Brain microvascular endothelial cell (primary cell): Measurements from ENCODE around the gene CDH13.

Experiments
- DNase-seq: peaks from one replicate; pipeline ENCODE4 v3.0.0-alpha.2; 2020
- H3K27ac ChIP-seq: fragments of 250-450 bp; sonication (Bioruptor Pico); 2 replicates; pipeline ENCODE4 v1.5.1; 2020; ENCODE audit warnings: mild to moderate bottlenecking, moderate library complexity
- H3K27me3 ChIP-seq: fragments of 250-450 bp; sonication (Bioruptor Pico); replicated peaks from 2 replicates; pipeline ENCODE4 v1.5.1; 2020; ENCODE audit warnings: mild to moderate bottlenecking
- H3K36me3 ChIP-seq: fragments of 250-450 bp; sonication (Bioruptor Pico); replicated peaks from 2 replicates; pipeline ENCODE4 v1.5.1; 2020; ENCODE audit warnings: mild to moderate bottlenecking
- H3K4me3 ChIP-seq: 2 replicates; pipeline ENCODE4 v1.5.1; 2011; ENCODE audit warnings: low read depth, mild to moderate bottlenecking, control low read depth, low read length, moderate library complexity
- in situ Hi-C: cut with HindIII; loops from 2 replicates; pipeline ENCODE4 v1.10.0; 2017; ENCODE audit warnings: low sequenced_read_pairs, low pct_ligation_motif_present
- TF ChIP-seq, protein P1 (sequence below): IDR thresholded peaks from 2 replicates; pipeline ENCODE4 v1.5.1; 2011; ENCODE audit warnings: low read depth, mild to moderate bottlenecking, moderate library complexity, low read length, control low read depth, inconsistent platforms; ENCODE audit errors: missing control alignments

Gene CDH13

DNA sequence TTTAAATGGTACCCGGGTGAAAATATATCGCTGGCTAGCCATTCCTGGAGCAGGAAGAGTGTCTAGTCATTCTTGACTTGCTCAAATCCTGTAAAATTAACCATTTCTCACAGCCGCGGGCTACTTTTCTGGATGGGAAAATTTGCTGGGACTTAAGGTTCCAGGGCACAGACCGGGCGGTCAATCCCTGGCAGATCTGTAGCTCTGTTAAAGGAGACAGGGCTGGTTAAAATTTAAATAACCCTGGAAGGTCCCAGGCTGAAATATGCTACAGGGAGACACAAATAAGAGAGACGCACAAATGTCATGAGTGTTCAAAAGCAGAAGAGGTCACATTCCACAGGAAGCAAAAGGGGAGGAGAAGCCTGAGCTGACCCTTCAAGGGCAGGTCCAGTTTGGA lies 951.4 kb downstream of the CDH13 start:
- H3K27me3 ChIP-seq = no peaks in the 10 kb centered on the region
- no peak overlapping the region for H3K27ac ChIP-seq
- no peaks in the 10 kb centered on the region for H3K36me3 ChIP-seq
- no peak for DNase-seq
- H3K4me3 ChIP-seq = no peak overlapping the region
- in situ Hi-C loops = no loop called here
- TF ChIP-seq, protein P1, sequence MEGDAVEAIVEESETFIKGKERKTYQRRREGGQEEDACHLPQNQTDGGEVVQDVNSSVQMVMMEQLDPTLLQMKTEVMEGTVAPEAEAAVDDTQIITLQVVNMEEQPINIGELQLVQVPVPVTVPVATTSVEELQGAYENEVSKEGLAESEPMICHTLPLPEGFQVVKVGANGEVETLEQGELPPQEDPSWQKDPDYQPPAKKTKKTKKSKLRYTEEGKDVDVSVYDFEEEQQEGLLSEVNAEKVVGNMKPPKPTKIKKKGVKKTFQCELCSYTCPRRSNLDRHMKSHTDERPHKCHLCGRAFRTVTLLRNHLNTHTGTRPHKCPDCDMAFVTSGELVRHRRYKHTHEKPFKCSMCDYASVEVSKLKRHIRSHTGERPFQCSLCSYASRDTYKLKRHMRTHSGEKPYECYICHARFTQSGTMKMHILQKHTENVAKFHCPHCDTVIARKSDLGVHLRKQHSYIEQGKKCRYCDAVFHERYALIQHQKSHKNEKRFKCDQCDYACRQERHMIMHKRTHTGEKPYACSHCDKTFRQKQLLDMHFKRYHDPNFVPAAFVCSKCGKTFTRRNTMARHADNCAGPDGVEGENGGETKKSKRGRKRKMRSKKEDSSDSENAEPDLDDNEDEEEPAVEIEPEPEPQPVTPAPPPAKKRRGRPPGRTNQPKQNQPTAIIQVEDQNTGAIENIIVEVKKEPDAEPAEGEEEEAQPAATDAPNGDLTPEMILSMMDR = no peak

DNA sequence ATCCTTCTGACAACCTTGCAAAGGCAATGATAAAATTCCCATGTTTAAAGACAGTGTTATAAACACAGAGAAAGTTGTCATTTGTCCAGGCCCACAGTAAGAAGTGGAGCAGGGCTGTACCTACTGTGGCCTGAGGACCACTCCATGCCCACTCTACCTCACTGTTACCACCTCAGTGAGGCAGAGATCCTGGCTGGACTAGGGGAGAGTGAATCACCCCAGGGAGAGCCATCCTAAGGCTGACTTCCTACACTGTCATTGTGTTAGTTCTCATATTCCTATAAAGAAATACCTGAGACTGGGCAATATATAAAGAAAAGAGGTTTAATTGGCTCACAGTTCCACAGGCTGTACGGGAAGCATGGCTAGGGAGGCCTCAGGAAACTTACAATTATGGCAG lies 952.3 kb downstream of the CDH13 start:
- TF ChIP-seq, protein P1 = no peak
- Histone ChIP-seq H3K36me3 (no peaks in the 10 kb centered on the region), H3K27ac (no peak overlapping the region), H3K4me3 (no peak overlapping the region), H3K27me3 (no peaks in the 10 kb centered on the region)
- in situ Hi-C loops = no loop called here
- DNase-seq = no peak

GRCh38 chr16:83579436-83579835 lies 952.7 kb downstream of the CDH13 start:
- Histone ChIP-seq H3K27me3 (no peaks in the 10 kb centered on the region), H3K27ac (no peak overlapping the region), H3K4me3 (no peak overlapping the region), H3K36me3 (no peaks in the 10 kb centered on the region)
- DNase-seq = no peak
- in situ Hi-C loops = no loop called here
- TF ChIP-seq, protein P1 = no peak

GRCh38 chr16:83581082-83581481 lies 954.3 kb downstream of the CDH13 start:
- H3K4me3 ChIP-seq = no peak overlapping the region
- no peak for DNase-seq
- H3K36me3 ChIP-seq = no peaks in the 10 kb centered on the region
- H3K27me3 ChIP-seq = no peaks in the 10 kb centered on the region
- TF ChIP-seq, protein P1 = no peak
- no peak overlapping the region for H3K27ac ChIP-seq
- in situ Hi-C loops = no loop called here

- Histone ChIP-seq H3K4me3 (no peak overlapping the region), H3K27ac (no peak overlapping the region), H3K27me3 (no peaks in the 10 kb centered on the region), H3K36me3 (no peaks in the 10 kb centered on the region)
- TF ChIP-seq, protein P1 = no peak
- in situ Hi-C loops = no loop called here
- DNase-seq = no peak
Measured at GRCh38 chr16:83581994-83582747, 955.4 kb downstream of the CDH13 start.

- in situ Hi-C loops = no loop called here
- TF ChIP-seq, protein P1 = no peak
- H3K27me3 ChIP-seq = no peaks in the 10 kb centered on the region
- no peak overlapping the region for H3K27ac ChIP-seq
- no peak overlapping the region for H3K4me3 ChIP-seq
- H3K36me3 ChIP-seq = no peaks in the 10 kb centered on the region
- no peak for DNase-seq
Measured at GRCh38 chr16:83586036-83586435, 959.3 kb downstream of the CDH13 start.
